ENCODE results near the gene SETD3. TPM values are rescaled to one million over a fixed set of nuclear protein-coding genes. Genes with fewer than 3 reads are reported as not detected.

SETD3 gene
- total RNA-seq, 2 experiments from 2014 or later = 54.3 to 56.8 TPM

Other genes starting within 250 kb of the SETD3 start
- 10 to 100 TPM; 48.9 to 49.1 TPM for gene BCL11B, start 208.7 kb downstream of the SETD3 start, total RNA-seq
- 10 to 100 TPM; 86.6 to 90.4 TPM for gene CCNK, start 550 bp upstream of the SETD3 start, total RNA-seq
- gene CCDC85C, start 123.3 kb upstream of the SETD3 start, total RNA-seq = 10 to 100 TPM; 10.7 to 12.3 TPM
- gene HHIPL1, start 164.3 kb upstream of the SETD3 start, total RNA-seq = under 1 TPM; 0.29 to 0.38 TPM
- under 1 TPM; 0.19 to 0.21 TPM for gene CYP46A1, start 203.4 kb upstream of the SETD3 start, total RNA-seq